ENCODE results near the gene SH3GL2. TPM values are rescaled to one million over a fixed set of nuclear protein-coding genes. Genes with fewer than 3 reads are reported as not detected.

The SH3GL2 gene
- total RNA-seq, 4 donors from 2014 or later, result not detected

GRCh38 chr9:17824616-17825264, 245.9 kb downstream of the SH3GL2 start:
- no peak for DNase-seq (ENCODE audit: low spot score in 2 of 2)
- Histone ChIP-seq H3K27me3 (no peaks in the 10 kb centered on the region), H3K9me3 (peaks cover 0 to 8% (median 0%) of the 10 kb centered on the region in 4 donors), H3K36me3 (no peaks in the 10 kb centered on the region), H3K4me3 (no peak overlapping the region), H3K27ac (peak overlapping the region in 1 of 4 donors; percentile 9), H3K4me1 (peaks cover 0 to 26% (median 5%) of the 10 kb centered on the region in 4 donors)
- 0 to 6% methylated on average over 1 of the region's 1 CpG for WGBS, 2 donors
- no peak for TF ChIP-seq EP300 (IDR thresholded peaks at IDR 0.05)
- no peak for TF ChIP-seq CTCF (IDR thresholded peaks at IDR 0.05)
- TF ChIP-seq POLR2A (IDR thresholded peaks at IDR 0.05), result no peak

- DNase-seq (ENCODE audit: low spot score in 2 of 2), result no peak
- no peak for TF ChIP-seq EP300 (IDR thresholded peaks at IDR 0.05)
- no peak for TF ChIP-seq CTCF (IDR thresholded peaks at IDR 0.05)
- no peak for TF ChIP-seq POLR2A (IDR thresholded peaks at IDR 0.05)
- H3K4me1 ChIP-seq, result peaks cover 0 to 26% (median 5%) of the 10 kb centered on the region in 4 donors
- no peak overlapping the region for H3K4me3 ChIP-seq
- H3K9me3 ChIP-seq, result peaks cover 0 to 7% (median 0%) of the 10 kb centered on the region in 4 donors
- 94 to 100% methylated on average over 1 of the region's 1 CpG for WGBS, 2 donors
- H3K27ac ChIP-seq, result no peak overlapping the region
- no peaks in the 10 kb centered on the region for H3K27me3 ChIP-seq
- no peaks in the 10 kb centered on the region for H3K36me3 ChIP-seq
These were observed 246.4 kb downstream of the SH3GL2 start for GRCh38 chr9:17825265-17825659.

GRCh38 chr9:17829064-17829463, 250.2 kb downstream of the SH3GL2 start:
- DNase-seq (ENCODE audit: low spot score in 2 of 2), result no peak
- no peak overlapping the region for H3K4me3 ChIP-seq
- H3K27ac ChIP-seq, result no peak overlapping the region
- no peaks in the 10 kb centered on the region for H3K27me3 ChIP-seq
- no peaks in the 10 kb centered on the region for H3K36me3 ChIP-seq
- peaks cover 0 to 22% (median 5%) of the 10 kb centered on the region in 4 donors for H3K4me1 ChIP-seq
- no peak for TF ChIP-seq EP300 (IDR thresholded peaks at IDR 0.05)
- TF ChIP-seq CTCF (IDR thresholded peaks at IDR 0.05), result no peak
- TF ChIP-seq POLR2A (IDR thresholded peaks at IDR 0.05), result no peak
- H3K9me3 ChIP-seq, result no peaks in the 10 kb centered on the region

GRCh38 chr9:17829812-17830385, 251.0 kb downstream of the SH3GL2 start:
- Histone ChIP-seq H3K36me3 (no peaks in the 10 kb centered on the region), H3K4me1 (peaks cover 0 to 13% (median under 1%) of the 10 kb centered on the region in 4 donors), H3K27me3 (no peaks in the 10 kb centered on the region), H3K9me3 (no peaks in the 10 kb centered on the region), H3K27ac (no peak overlapping the region), H3K4me3 (no peak overlapping the region)
- TF ChIP-seq EP300 (IDR thresholded peaks at IDR 0.05), result no peak
- no peak for TF ChIP-seq CTCF (IDR thresholded peaks at IDR 0.05)
- no peak for TF ChIP-seq POLR2A (IDR thresholded peaks at IDR 0.05)
- 75 to 87% methylated on average over 4 of the region's 4 CpGs for WGBS, 2 donors
- DNase-seq (ENCODE audit: low spot score in 2 of 2), result no peak

GRCh38 chr9:17832812-17833211, 253.9 kb downstream of the SH3GL2 start:
- WGBS, 2 donors, result 33 to 36% methylated on average over 2 of the region's 2 CpGs
- no peaks in the 10 kb centered on the region for H3K36me3 ChIP-seq
- no peaks in the 10 kb centered on the region for H3K4me1 ChIP-seq
- H3K27me3 ChIP-seq, result no peaks in the 10 kb centered on the region
- peaks cover 0 to 6% (median 0%) of the 10 kb centered on the region in 4 donors for H3K9me3 ChIP-seq
- no peak for TF ChIP-seq CTCF (IDR thresholded peaks at IDR 0.05)
- H3K4me3 ChIP-seq, result no peak overlapping the region
- no peak overlapping the region for H3K27ac ChIP-seq
- DNase-seq (ENCODE audit: low spot score in 2 of 2), result no peak
